ENCODE results near the gene ARF3. TPM values are rescaled to one million over a fixed set of nuclear protein-coding genes. Genes with fewer than 3 reads are reported as not detected.
A peak's percentile ranks its signal among the peaks of the same experiment; 100 is the strongest.

Gene ARF3
- total and polyA plus RNA-seq, 9 of the 15 experiments (the other 6 are each of a cell fraction or from before 2014, with no cell fraction given) = 5.9 to 170 (median 64.4) TPM

DNA sequence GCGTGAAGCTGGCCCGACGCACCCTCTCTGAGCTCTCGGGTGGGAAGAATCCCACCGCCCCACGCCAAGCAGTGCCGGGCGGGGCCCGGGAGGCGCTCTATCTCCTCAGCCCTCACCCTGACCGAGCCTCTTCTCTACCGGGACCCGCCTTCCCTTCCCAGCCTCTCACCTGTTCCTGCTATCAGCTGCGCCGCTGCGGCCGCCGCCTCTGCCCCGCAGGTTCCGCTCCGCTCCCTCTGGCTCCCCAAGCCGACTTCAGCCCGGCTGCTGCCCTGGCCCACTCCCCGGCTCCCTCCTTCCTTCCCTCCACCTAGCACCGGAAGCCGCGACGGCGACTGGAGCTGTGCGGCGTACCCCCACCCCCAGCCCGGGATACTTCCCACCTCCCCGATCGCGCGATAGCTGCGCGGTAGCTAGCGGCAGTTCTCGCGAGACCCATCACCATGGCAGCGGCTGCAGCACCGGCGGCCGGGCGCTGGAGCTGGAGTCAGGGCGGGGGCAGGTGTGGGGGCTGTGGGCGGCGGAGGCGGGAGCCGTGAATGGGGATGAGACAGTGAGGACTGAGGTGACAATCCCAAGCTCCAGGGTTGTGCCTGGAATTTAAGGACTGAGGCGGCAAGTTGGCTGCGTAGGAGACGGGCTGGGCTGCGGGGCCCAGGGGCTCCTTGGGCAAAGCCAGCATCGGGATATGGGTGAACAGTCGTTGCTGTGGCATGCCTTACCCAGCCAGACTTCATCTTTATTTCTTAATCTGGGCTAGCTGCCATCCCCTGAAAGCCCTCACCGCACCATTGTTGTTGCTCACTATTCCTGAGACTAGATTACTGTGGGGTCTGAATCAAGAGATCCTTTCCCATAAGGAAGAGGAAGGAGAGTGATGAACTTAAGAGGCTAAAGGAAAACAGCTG lies at the start of gene ARF3 (continued):
- TF ChIP-seq SMARCB1 (IDR thresholded peaks at IDR 0.05; ENCODE audit: insufficient read length, low read depth) (no peak), KDM5B (IDR thresholded peaks at IDR 0.05; ENCODE audit: insufficient replicate concordance, low read depth, low read length) (peak; percentile 61), ELF1 (tag; IDR thresholded peaks at IDR 0.05) (peak; percentile 67), RBFOX2 (IDR thresholded peaks at IDR 0.05; ENCODE audit: low read depth, low read length) (peak; percentile 93), SIN3B (IDR thresholded peaks at IDR 0.05; ENCODE audit: low read depth) (0 out of 2 replicates have a peak, but pooled peaks have one; percentile 19), TFAP4 (CRISPR knock-in tag; IDR thresholded peaks at IDR 0.05; ENCODE audit: borderline replicate concordance) (peak; percentile 88), EP400 (IDR thresholded peaks at IDR 0.05) (peak; percentile 49), PCBP1 (IDR thresholded peaks at IDR 0.05; ENCODE audit: low read depth, low read length, poor library complexity, severe bottlenecking) (peak; percentile 69), POLR2B (IDR thresholded peaks at IDR 0.05; ENCODE audit: low read depth, partially characterized antibody) (peak; percentile 80), ATF7 (IDR thresholded peaks at IDR 0.05) (0 out of 2 replicates have a peak, but pooled peaks have one; percentile 6), ZBED1 (IDR thresholded peaks at IDR 0.05) (peak; percentile 66; the same call in 1 of the 2 replicates), CSDE1 (IDR thresholded peaks at IDR 0.05) (peak in 1 of 2 experiments; percentile 67; a peak in 1 of 4 replicates), SUPT5H (IDR thresholded peaks at IDR 0.05) (peak; percentile 89), ZNF24 (IDR thresholded peaks at IDR 0.05) (no peak), MAFF (IDR thresholded peaks at IDR 0.05; ENCODE audit: low read length) (peak; percentile 80; the same call in 1 of the 2 replicates), MAZ (CRISPR knock-in tag; conservative IDR thresholded peaks at IDR 0.05 in 1 of 2, IDR thresholded peaks at IDR 0.05 in 1 of 2) (peak; percentile 67 to 90), CTBP1 (IDR thresholded peaks at IDR 0.05; ENCODE audit: borderline replicate concordance) (peak; percentile 11; the same call in 1 of the 2 replicates)
- TF ChIP-seq, protein P1, sequence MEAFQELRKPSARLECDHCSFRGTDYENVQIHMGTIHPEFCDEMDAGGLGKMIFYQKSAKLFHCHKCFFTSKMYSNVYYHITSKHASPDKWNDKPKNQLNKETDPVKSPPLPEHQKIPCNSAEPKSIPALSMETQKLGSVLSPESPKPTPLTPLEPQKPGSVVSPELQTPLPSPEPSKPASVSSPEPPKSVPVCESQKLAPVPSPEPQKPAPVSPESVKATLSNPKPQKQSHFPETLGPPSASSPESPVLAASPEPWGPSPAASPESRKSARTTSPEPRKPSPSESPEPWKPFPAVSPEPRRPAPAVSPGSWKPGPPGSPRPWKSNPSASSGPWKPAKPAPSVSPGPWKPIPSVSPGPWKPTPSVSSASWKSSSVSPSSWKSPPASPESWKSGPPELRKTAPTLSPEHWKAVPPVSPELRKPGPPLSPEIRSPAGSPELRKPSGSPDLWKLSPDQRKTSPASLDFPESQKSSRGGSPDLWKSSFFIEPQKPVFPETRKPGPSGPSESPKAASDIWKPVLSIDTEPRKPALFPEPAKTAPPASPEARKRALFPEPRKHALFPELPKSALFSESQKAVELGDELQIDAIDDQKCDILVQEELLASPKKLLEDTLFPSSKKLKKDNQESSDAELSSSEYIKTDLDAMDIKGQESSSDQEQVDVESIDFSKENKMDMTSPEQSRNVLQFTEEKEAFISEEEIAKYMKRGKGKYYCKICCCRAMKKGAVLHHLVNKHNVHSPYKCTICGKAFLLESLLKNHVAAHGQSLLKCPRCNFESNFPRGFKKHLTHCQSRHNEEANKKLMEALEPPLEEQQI (IDR thresholded peaks at IDR 0.05) = no peak
- TF ChIP-seq, protein P2, sequence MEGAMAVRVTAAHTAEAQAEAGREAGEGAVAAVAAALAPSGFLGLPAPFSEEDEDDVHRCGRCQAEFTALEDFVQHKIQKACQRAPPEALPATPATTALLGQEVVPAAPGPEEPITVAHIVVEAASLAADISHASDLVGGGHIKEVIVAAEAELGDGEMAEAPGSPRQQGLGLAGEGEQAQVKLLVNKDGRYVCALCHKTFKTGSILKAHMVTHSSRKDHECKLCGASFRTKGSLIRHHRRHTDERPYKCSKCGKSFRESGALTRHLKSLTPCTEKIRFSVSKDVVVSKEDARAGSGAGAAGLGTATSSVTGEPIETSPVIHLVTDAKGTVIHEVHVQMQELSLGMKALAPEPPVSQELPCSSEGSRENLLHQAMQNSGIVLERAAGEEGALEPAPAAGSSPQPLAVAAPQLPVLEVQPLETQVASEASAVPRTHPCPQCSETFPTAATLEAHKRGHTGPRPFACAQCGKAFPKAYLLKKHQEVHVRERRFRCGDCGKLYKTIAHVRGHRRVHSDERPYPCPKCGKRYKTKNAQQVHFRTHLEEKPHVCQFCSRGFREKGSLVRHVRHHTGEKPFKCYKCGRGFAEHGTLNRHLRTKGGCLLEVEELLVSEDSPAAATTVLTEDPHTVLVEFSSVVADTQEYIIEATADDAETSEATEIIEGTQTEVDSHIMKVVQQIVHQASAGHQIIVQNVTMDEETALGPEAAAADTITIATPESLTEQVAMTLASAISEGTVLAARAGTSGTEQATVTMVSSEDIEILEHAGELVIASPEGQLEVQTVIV (CRISPR knock-in tag; IDR thresholded peaks at IDR 0.05; ENCODE audit: borderline replicate concordance) = no peak
- TF ChIP-seq, protein P3, sequence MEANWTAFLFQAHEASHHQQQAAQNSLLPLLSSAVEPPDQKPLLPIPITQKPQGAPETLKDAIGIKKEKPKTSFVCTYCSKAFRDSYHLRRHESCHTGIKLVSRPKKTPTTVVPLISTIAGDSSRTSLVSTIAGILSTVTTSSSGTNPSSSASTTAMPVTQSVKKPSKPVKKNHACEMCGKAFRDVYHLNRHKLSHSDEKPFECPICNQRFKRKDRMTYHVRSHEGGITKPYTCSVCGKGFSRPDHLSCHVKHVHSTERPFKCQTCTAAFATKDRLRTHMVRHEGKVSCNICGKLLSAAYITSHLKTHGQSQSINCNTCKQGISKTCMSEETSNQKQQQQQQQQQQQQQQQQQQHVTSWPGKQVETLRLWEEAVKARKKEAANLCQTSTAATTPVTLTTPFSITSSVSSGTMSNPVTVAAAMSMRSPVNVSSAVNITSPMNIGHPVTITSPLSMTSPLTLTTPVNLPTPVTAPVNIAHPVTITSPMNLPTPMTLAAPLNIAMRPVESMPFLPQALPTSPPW (CRISPR knock-in tag; IDR thresholded peaks at IDR 0.05) = peak; percentile 92

All from K562 (cell line).